GM13976 (cell line): Measurements from ENCODE around the gene GLO1.

Experiments used
- DNase-seq: peaks from one replicate; pipeline ENCODE4 v3.0.0; 2012; ENCODE audit warnings: low spot score
- in situ Hi-C: fragments of 300-500 bp; cut with MboI; formaldehyde crosslinking; loops from one replicate; pipeline ENCODE4 v1.12.0; 2022; ENCODE audit warnings: low sequenced_read_pairs, mixed read lengths, inconsistent platforms; ENCODE audit not compliant: unreplicated experiment
- TF ChIP-seq, protein P1 (sequence below): IDR thresholded peaks from 2 replicates; pipeline ENCODE4 v1.5.1; 2012; ENCODE audit warnings: borderline replicate concordance, mild to moderate bottlenecking; ENCODE audit not compliant: insufficient read depth; ENCODE audit errors: extremely low read depth, missing control alignments, control extremely low read depth

Gene GLO1

GRCh38 chr6:38640216-38640909 is 62.6 kb downstream of the GLO1 start:
- TF ChIP-seq, protein P1, sequence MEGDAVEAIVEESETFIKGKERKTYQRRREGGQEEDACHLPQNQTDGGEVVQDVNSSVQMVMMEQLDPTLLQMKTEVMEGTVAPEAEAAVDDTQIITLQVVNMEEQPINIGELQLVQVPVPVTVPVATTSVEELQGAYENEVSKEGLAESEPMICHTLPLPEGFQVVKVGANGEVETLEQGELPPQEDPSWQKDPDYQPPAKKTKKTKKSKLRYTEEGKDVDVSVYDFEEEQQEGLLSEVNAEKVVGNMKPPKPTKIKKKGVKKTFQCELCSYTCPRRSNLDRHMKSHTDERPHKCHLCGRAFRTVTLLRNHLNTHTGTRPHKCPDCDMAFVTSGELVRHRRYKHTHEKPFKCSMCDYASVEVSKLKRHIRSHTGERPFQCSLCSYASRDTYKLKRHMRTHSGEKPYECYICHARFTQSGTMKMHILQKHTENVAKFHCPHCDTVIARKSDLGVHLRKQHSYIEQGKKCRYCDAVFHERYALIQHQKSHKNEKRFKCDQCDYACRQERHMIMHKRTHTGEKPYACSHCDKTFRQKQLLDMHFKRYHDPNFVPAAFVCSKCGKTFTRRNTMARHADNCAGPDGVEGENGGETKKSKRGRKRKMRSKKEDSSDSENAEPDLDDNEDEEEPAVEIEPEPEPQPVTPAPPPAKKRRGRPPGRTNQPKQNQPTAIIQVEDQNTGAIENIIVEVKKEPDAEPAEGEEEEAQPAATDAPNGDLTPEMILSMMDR: no peak
- DNase-seq: no peak
- in situ Hi-C loops: no loop called here

DNA sequence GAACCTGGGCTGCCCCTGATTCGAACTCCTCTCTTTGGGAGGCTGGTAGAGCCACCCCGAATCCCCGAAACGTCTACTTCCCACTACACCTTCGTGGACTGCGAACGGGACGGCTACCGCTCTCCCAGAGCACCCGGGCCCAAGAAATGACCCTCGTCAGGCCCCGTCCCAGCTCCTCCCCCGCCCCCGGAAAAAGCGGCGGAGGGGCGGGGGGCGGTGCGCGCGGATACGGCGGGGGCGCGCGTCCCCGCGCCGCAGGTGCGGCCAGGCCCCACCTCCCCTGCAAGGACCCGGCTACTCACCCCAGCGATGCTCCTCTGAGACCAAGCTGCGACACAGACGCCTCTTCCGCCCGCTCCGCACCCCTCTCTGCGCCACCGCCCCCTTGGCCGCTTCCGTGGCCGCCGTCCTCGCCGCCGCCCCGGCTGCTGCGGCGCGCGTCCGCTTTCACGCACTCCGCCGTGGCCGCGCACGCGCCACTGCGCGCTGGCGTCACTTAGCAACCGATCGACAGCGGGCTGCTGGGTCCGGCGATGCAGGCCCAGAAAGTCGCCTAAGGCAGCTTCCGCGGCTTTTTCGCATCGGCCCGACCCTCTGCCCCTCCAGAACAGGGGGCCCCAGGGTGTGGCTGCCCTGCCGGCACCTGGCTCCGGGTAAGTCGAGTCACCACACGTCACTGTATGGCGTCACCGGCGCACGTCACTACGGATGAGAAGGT is 63.3 kb downstream of the GLO1 start, which contains the start of gene BTBD9:
TSS of gene BTBD9 (minus strand) at position 432 of the 718 bp plus-strand sequence.
- DNase-seq: peak; percentile 90
- TF ChIP-seq, protein P1: no peak
- in situ Hi-C loops: no loop called here

DNA sequence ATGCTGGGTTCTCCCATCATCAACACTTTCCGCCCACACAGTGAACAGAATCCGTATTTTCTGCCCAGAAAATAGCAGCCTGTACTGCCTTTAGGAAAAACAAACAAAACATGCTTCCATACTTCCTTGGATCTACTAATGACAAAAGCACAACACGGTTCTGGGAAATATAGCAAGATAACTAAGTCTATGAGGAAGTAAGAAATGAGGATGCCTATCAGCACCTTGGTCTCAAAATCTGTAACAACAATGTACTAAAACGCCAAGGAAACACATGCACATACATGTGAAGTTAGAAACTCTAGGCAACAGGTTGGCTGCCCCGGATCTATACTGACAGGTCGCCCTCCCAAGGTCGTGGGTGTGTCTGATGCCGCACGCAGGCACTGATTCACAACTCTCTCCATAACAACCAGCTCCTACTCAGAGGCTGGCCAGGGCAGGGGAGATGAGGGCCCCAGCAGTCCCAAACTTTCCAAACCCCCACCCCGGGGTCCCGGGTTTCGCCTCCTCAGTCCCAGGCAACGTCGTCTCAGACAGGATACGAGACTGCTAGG is 63.9 kb downstream of the GLO1 start:
- peak; percentile 44 for DNase-seq
- TF ChIP-seq, protein P1: no peak
- in situ Hi-C loops: no loop called here

DNA sequence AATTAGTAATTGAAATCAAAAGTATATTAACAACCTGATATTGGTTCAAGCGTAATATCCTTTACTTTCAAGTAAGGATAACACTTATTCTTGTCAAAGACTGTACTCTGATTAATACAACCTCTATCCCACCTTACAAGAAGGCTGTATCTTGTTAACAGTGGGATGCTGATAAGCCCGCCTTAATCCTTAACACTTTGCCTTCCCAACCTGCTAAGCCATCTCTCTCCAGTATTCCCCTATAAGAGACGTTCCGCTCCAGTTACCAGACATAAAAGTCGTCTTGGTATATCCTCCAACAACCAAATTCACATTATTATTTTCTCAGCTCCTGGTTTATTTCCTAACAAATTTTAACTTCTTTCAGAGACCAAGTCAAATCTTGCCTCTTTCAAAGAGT is 65.2 kb downstream of the GLO1 start:
- TF ChIP-seq, protein P1: no peak
- in situ Hi-C loops: no loop called here
- DNase-seq: no peak

DNA sequence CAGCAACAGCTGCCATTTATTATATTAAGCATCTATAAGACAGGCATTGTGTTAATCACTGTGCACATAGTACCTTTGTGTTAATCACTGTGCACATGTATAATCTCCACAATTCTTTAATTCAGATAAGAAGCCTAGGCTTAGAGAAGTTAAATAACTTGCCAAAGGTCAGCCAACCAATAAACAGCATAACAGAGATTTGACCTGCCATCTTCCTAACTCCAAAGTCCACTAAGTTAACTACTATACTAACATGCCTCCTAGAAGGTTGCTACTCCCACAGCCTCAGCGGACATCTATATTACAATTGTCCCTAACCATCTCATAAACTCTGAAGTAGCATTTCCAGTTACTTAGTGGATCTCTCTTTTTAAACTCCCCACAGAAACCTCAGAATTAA is 66.9 kb downstream of the GLO1 start:
- in situ Hi-C loops: no loop called here
- DNase-seq: no peak

DNA sequence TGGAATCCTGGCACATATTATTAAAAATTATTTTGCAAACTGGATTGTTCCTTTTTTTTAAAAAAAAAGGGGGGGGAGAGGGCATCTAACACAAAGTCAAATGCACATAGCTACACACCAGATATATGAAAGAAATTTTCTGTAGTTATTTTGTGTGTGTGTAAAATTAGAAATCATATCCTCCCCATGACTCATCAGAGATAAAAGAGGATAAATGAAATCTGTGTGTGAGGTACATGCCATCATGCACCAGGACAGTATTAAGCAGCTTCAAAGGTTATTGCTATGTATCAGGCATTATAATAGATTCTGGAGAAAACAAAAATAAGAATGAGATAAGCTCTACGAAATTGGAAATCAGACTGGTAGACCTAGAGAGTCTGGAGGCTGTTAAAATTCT is 68.4 kb downstream of the GLO1 start:
- TF ChIP-seq, protein P1: no peak
- in situ Hi-C loops: no loop called here
- DNase-seq: no peak

More for the DNA sequence above, 66.9 kb downstream of the GLO1 start:
- TF ChIP-seq, protein P1: no peak
